ENCODE measurements around the gene PCBD2. TPM values are rescaled to one million over a fixed set of nuclear protein-coding genes. Genes with fewer than 3 reads are reported as not detected.

PCBD2 gene
- polyA plus RNA-seq, 3 donors = 9.0 to 12.6 (median 9.0) TPM

- Mint-ChIP-seq H3K4me1 (no peaks in the 10 kb centered on the region), H3K9me3 (peaks cover 0 to 2% (median 0%) of the 10 kb centered on the region in 7 donors), H3K27me3 (ENCODE audit: low read depth in 3 of 3) (peaks cover 0 to 2% (median 0%) of the 10 kb centered on the region in 3 donors), H3K27ac (no peak within 1 kb of the TSS), H3K36me3 (peaks cover 38 to 64% of the 10 kb centered on the region in 2 donors), H3K4me3 (no peak within 1 kb of the TSS)
- no peaks in the 10 kb centered on the region for H4K20me1 ChIP-seq (ENCODE audit: insufficient read depth, low read length)
- WGBS (ENCODE audit: insufficient coverage) = 100% methylated on average over 2 of the region's 3 CpGs
- H3K27me3 ChIP-seq (ENCODE audit: control insufficient read depth in 2 of 2, insufficient read depth in 2 of 2, low read length in 2 of 2) = no peaks in the 10 kb centered on the region
- intact Hi-C loops (cut with micrococcal nuclease) = no loop called here
- H3K9ac ChIP-seq (ENCODE audit: insufficient read depth, low read length, poor library complexity, severe bottlenecking) = no peak within 1 kb of the TSS
- no peak for DNase-seq
- no peak within 1 kb of the TSS for H3K27ac ChIP-seq (ENCODE audit: low read depth in 1 of 2, low read length in 2 of 2)
- no peak for TF ChIP-seq CTCF (IDR thresholded peaks at IDR 0.05)
- no peaks in the 10 kb centered on the region for H3K79me2 ChIP-seq (ENCODE audit: insufficient read depth, low read length)
- no peak within 1 kb of the TSS for H3K4me3 ChIP-seq (replicated peaks in 1 of 3; ENCODE audit: low read depth in 2 of 3, low read length in 3 of 3)
- H2AFZ ChIP-seq (ENCODE audit: insufficient read depth, low read depth, low read length, poor library complexity, severe bottlenecking) = no peak within 1 kb of the TSS
- no peaks in the 10 kb centered on the region for H3K9me3 ChIP-seq (replicated peaks in 1 of 2; ENCODE audit: control insufficient read depth in 1 of 2, insufficient read depth in 1 of 2, low read length in 2 of 2)
- no peak within 1 kb of the TSS for H3K4me2 ChIP-seq (replicated peaks; ENCODE audit: extremely low read depth, low read length, poor library complexity, severe bottlenecking)
- peaks cover 22 to 34% of the 10 kb centered on the region in 2 donors for H3K36me3 ChIP-seq (replicated peaks in 1 of 2; ENCODE audit: control insufficient read depth in 1 of 2, insufficient read depth in 2 of 2, low read length in 2 of 2)
- no peaks in the 10 kb centered on the region for H3K4me1 ChIP-seq (ENCODE audit: control insufficient read depth in 1 of 2, insufficient read depth in 2 of 2, low read length in 2 of 2)
Observed at GRCh38 chr5:134967607-134968006, 62.7 kb downstream of the PCBD2 start, which contains the start of gene CATSPER3. Gene CATSPER3 (plus strand): TSS chr5:134967907. CDS start chr5:134967992, 85 bp downstream.

- TF ChIP-seq CTCF (IDR thresholded peaks at IDR 0.05) = no peak
- Mint-ChIP-seq H3K4me3 (no peak overlapping the region), H3K9me3 (peaks cover 0 to 2% (median 0%) of the 10 kb centered on the region in 7 donors), H3K4me1 (no peaks in the 10 kb centered on the region), H3K36me3 (peaks cover 34 to 62% of the 10 kb centered on the region in 2 donors), H3K27me3 (ENCODE audit: low read depth in 3 of 3) (peaks cover 0 to 2% (median 0%) of the 10 kb centered on the region in 3 donors), H3K27ac (no peak overlapping the region)
- no peaks in the 10 kb centered on the region for H3K79me2 ChIP-seq (ENCODE audit: insufficient read depth, low read length)
- H3K36me3 ChIP-seq (replicated peaks in 1 of 2; ENCODE audit: control insufficient read depth in 1 of 2, insufficient read depth in 2 of 2, low read length in 2 of 2) = peaks cover 18 to 29% of the 10 kb centered on the region in 2 donors
- no peaks in the 10 kb centered on the region for H3K27me3 ChIP-seq (ENCODE audit: control insufficient read depth in 2 of 2, insufficient read depth in 2 of 2, low read length in 2 of 2)
- intact Hi-C loops (cut with micrococcal nuclease) = no loop called here
- no peak overlapping the region for H2AFZ ChIP-seq (ENCODE audit: insufficient read depth, low read depth, low read length, poor library complexity, severe bottlenecking)
- H3K27ac ChIP-seq (ENCODE audit: low read depth in 1 of 2, low read length in 2 of 2) = no peak overlapping the region
- no CpG with 5 or more reads among the region's 3 CpGs for WGBS (ENCODE audit: insufficient coverage)
- no peaks in the 10 kb centered on the region for H4K20me1 ChIP-seq (ENCODE audit: insufficient read depth, low read length)
- no peak overlapping the region for H3K9ac ChIP-seq (ENCODE audit: insufficient read depth, low read length, poor library complexity, severe bottlenecking)
- H3K4me1 ChIP-seq (ENCODE audit: control insufficient read depth in 1 of 2, insufficient read depth in 2 of 2, low read length in 2 of 2) = no peaks in the 10 kb centered on the region
- H3K4me3 ChIP-seq (replicated peaks in 1 of 3; ENCODE audit: low read depth in 2 of 3, low read length in 3 of 3) = no peak overlapping the region
- H3K4me2 ChIP-seq (replicated peaks; ENCODE audit: extremely low read depth, low read length, poor library complexity, severe bottlenecking) = no peak overlapping the region
- no peaks in the 10 kb centered on the region for H3K9me3 ChIP-seq (replicated peaks in 1 of 2; ENCODE audit: control insufficient read depth in 1 of 2, insufficient read depth in 1 of 2, low read length in 2 of 2)
- no peak for DNase-seq
Observed at GRCh38 chr5:134968055-134968454, 63.1 kb downstream of the PCBD2 start.

Measured in CD14-positive monocyte (primary cell).